AG09309 (cell line): ENCODE measurements around the gene LHFPL2.

ENCODE experiments used
- DNase-seq: peaks from one replicate; pipeline ENCODE4 v3.0.0-alpha.2; 2010; ENCODE audit warnings: low read depth
- H3K4me3 ChIP-seq: 2 replicates; pipeline ENCODE4 v1.5.1; 2011; ENCODE audit warnings: mild to moderate bottlenecking, low read depth, low read length, moderate library complexity; ENCODE audit not compliant: control insufficient read depth
- CTCF ChIP-seq: IDR thresholded peaks from 2 replicates; pipeline ENCODE4 v1.5.1; 2011; ENCODE audit warnings: mild to moderate bottlenecking, low read depth, low read length, inconsistent platforms; ENCODE audit not compliant: insufficient read depth, control insufficient read depth; ENCODE audit errors: missing control alignments

The LHFPL2 gene

GRCh38 chr5:78568212-78568611, 80.4 kb downstream of the LHFPL2 start:
- no peak for TF ChIP-seq CTCF
- no peak for DNase-seq
- H3K4me3 ChIP-seq = no peak overlapping the region

- DNase-seq = no peak
- TF ChIP-seq CTCF = no peak
- no peak overlapping the region for H3K4me3 ChIP-seq
Measured at GRCh38 chr5:78567617-78568016, 81.0 kb downstream of the LHFPL2 start.

- no peak overlapping the region for H3K4me3 ChIP-seq
- DNase-seq = no peak
- no peak for TF ChIP-seq CTCF
Measured at GRCh38 chr5:78566747-78567425, 81.7 kb downstream of the LHFPL2 start.

GRCh38 chr5:78565395-78565794, 83.2 kb downstream of the LHFPL2 start:
- TF ChIP-seq CTCF = no peak
- DNase-seq = no peak
- H3K4me3 ChIP-seq = no peak overlapping the region

- no peak overlapping the region for H3K4me3 ChIP-seq
- no peak for DNase-seq
- no peak for TF ChIP-seq CTCF
Measured at GRCh38 chr5:78563621-78564020, 85.0 kb downstream of the LHFPL2 start.

GRCh38 chr5:78562714-78563330, 85.8 kb downstream of the LHFPL2 start:
- no peak for DNase-seq
- H3K4me3 ChIP-seq = no peak overlapping the region
- no peak for TF ChIP-seq CTCF
